Fibroblast of lung (primary cell): ENCODE data around the gene MXRA8. TPM values are rescaled to one million over a fixed set of nuclear protein-coding genes. Genes with fewer than 3 reads are reported as not detected.

Experiments used
- DNase-seq, 2 donors: peaks; one replicate each; pipeline versions ENCODE4 v3.0.0 to v3.0.0-alpha.2; 2010; ENCODE audit warnings: low read depth in 2 of 2
- H2AFZ ChIP-seq: 2 replicates; pipeline ENCODE4 v1.5.1; 2012; ENCODE audit warnings: low read length, control low read depth, inconsistent platforms
- H3K27ac ChIP-seq: 2 replicates; pipeline ENCODE4 v1.5.1; 2011; ENCODE audit warnings: low read length, control low read depth; ENCODE audit not compliant: insufficient read depth
- H3K27me3 ChIP-seq: 2 replicates; pipeline ENCODE4 v1.5.1; 2011; ENCODE audit warnings: mild to moderate bottlenecking, low read length; ENCODE audit not compliant: control insufficient read depth, insufficient read depth
- H3K36me3 ChIP-seq: 2 replicates; pipeline ENCODE4 v1.5.1; 2011; ENCODE audit warnings: low read length; ENCODE audit not compliant: control insufficient read depth, insufficient read depth
- H3K4me1 ChIP-seq: 2 replicates; pipeline ENCODE4 v1.5.1; 2011; ENCODE audit warnings: low read length; ENCODE audit not compliant: control insufficient read depth, insufficient read depth; ENCODE audit errors: extremely low read depth
- H3K4me2 ChIP-seq: 2 replicates; pipeline ENCODE4 v1.5.1; 2011; ENCODE audit warnings: low read length, control low read depth; ENCODE audit not compliant: insufficient read depth; ENCODE audit errors: extremely low read depth
- H3K4me3 ChIP-seq, 4 experiments: fragments of 200-600 bp in 1 of 4; sonication (generic) in 1 of 4; replicated peaks in 1 of 4; 2 replicates each; pipeline ENCODE4 v1.5.1; 2011 to 2016; ENCODE audit warnings: low read length in 4 of 4, low read depth in 3 of 4, mild to moderate bottlenecking in 3 of 4, control low read depth in 2 of 4, inconsistent platforms in 1 of 4, mixed read lengths in 1 of 4; ENCODE audit not compliant: insufficient read depth in 1 of 4; ENCODE audit errors: control extremely low read depth in 1 of 4
- H3K79me2 ChIP-seq: 2 replicates; pipeline ENCODE4 v1.5.1; 2012; ENCODE audit warnings: mild to moderate bottlenecking, low read length, inconsistent platforms; ENCODE audit not compliant: control insufficient read depth, insufficient read depth
- H3K9ac ChIP-seq: 2 replicates; pipeline ENCODE4 v1.5.1; 2011; ENCODE audit warnings: mild to moderate bottlenecking, low read length, control low read depth; ENCODE audit not compliant: insufficient read depth
- H3K9me3 ChIP-seq: 2 replicates; pipeline ENCODE4 v1.5.1; 2012; ENCODE audit warnings: low read depth, low read length; ENCODE audit not compliant: control insufficient read depth, insufficient read depth
- H4K20me1 ChIP-seq: 2 replicates; pipeline ENCODE4 v1.5.1; 2011; ENCODE audit warnings: low read length; ENCODE audit not compliant: control insufficient read depth, insufficient read depth; ENCODE audit errors: extremely low read depth
- CTCF ChIP-seq, 2 donors: IDR thresholded peaks in 1 of 2; conservative IDR thresholded peaks in 1 of 2; 1 replicate in 1 of 2; 2 replicates in 1 of 2; pipeline ENCODE4 v1.5.1; 2011 to 2012; ENCODE audit warnings: low read length in 2 of 2, control low read depth in 1 of 2, inconsistent platforms in 1 of 2, low read depth in 1 of 2, mild to moderate bottlenecking in 1 of 2
- EZH2 ChIP-seq: IDR thresholded peaks from 2 replicates; pipeline ENCODE4 v1.5.1; 2012; ENCODE audit warnings: low read length, control low read depth, mild to moderate bottlenecking; ENCODE audit errors: missing control alignments
- polyA plus RNA-seq, 2 donors: library from polyadenylated mRNA; depleted of rRNA in 1 of 2; stranded (reverse) in 1 of 2; unstranded in 1 of 2; fragments of >200 nt; gene quantifications; 2 replicates each; pipeline ENCODE4 v1.2.1, GENCODE V29; 2011 to 2012; ENCODE audit warnings: missing spikeins in 1 of 2
- total RNA-seq: library from RNA; depleted of rRNA; stranded (reverse); fragments of >200 nt; gene quantifications from 2 replicates; pipeline ENCODE4 v1.2.1, GENCODE V29; 2014

MXRA8 gene
- total and polyA plus RNA-seq, 2 donors (not counting 1 experiment from before 2014, with no cell fraction given): 205 to 397 TPM

GRCh38 chr1:1380860-1381259 is 22.5 kb upstream of the MXRA8 start:
- TF ChIP-seq EZH2: no peak
- no peak for TF ChIP-seq CTCF (conservative IDR thresholded peaks at IDR 0.05 in 1 of 2, IDR thresholded peaks at IDR 0.05 in 1 of 2; ENCODE audit: low read depth in 1 of 2, low read length in 2 of 2)
- Histone ChIP-seq H3K36me3 (peaks cover 5% of the 10 kb centered on the region), H3K9ac (no peak overlapping the region), H3K4me1 (peaks cover 2% of the 10 kb centered on the region), H2AFZ (no peak overlapping the region), H3K27ac (no peak overlapping the region), H3K79me2 (peaks cover 1% of the 10 kb centered on the region), H3K9me3 (no peaks in the 10 kb centered on the region), H4K20me1 (no peaks in the 10 kb centered on the region), H3K27me3 (no peaks in the 10 kb centered on the region), H3K4me3 (no peak overlapping the region), H3K4me2 (no peak overlapping the region)
- DNase-seq: no peak

- no peak overlapping the region for H3K9ac ChIP-seq
- no peak overlapping the region for H3K4me2 ChIP-seq
- TF ChIP-seq CTCF (conservative IDR thresholded peaks at IDR 0.05 in 1 of 2, IDR thresholded peaks at IDR 0.05 in 1 of 2; ENCODE audit: low read depth in 1 of 2, low read length in 2 of 2) (no peak), EZH2 (no peak)
- H3K4me3 ChIP-seq: no peak overlapping the region
- peaks cover 7% of the 10 kb centered on the region for H3K4me1 ChIP-seq
- H2AFZ ChIP-seq: no peak overlapping the region
- H3K36me3 ChIP-seq: peaks cover 12% of the 10 kb centered on the region
- DNase-seq: no peak
- H4K20me1 ChIP-seq: no peaks in the 10 kb centered on the region
- H3K9me3 ChIP-seq: no peaks in the 10 kb centered on the region
- H3K79me2 ChIP-seq: peaks cover 22% of the 10 kb centered on the region
- H3K27ac ChIP-seq: no peak overlapping the region
- no peaks in the 10 kb centered on the region for H3K27me3 ChIP-seq
Observed at GRCh38 chr1:1377540-1378205, 19.3 kb upstream of the MXRA8 start.

GRCh38 chr1:1376551-1377226 is 18.3 kb upstream of the MXRA8 start:
- no peak for DNase-seq
- Histone ChIP-seq H3K36me3 (peaks cover 15% of the 10 kb centered on the region), H3K4me2 (no peak overlapping the region), H3K4me3 (no peak overlapping the region), H3K27me3 (no peaks in the 10 kb centered on the region), H3K27ac (no peak overlapping the region), H3K4me1 (peaks cover 12% of the 10 kb centered on the region), H3K9me3 (no peaks in the 10 kb centered on the region), H3K9ac (no peak overlapping the region), H4K20me1 (no peaks in the 10 kb centered on the region), H3K79me2 (peaks cover 26% of the 10 kb centered on the region), H2AFZ (no peak overlapping the region)
- TF ChIP-seq EZH2 (no peak), CTCF (conservative IDR thresholded peaks at IDR 0.05 in 1 of 2, IDR thresholded peaks at IDR 0.05 in 1 of 2; ENCODE audit: low read depth in 1 of 2, low read length in 2 of 2) (no peak)
